AG20443 (cell line): ENCODE data around the gene CD300E.
A peak's percentile ranks its signal among the peaks of the same experiment; 100 is the strongest.
"Not testable (repeated sequence)": the region's sequence is repeated elsewhere in the genome, so short reads cannot be mapped to it uniquely, and the experiment has no call there.

Source experiments
- DNase-seq: peaks from one replicate; pipeline ENCODE4 v3.0.0; 2012; ENCODE audit warnings: low spot score, mixed read lengths

The CD300E gene

GRCh38 chr17:74623693-74624093 is at the start of gene CD300E:
TSS of gene CD300E (minus strand) at chr17:74623738. CDS start at chr17:74623621, 117 bp downstream.
- DNase-seq = no peak

- peak; percentile 80 for DNase-seq
Measured at GRCh38 chr17:74671031-74671771, 47.7 kb upstream of the CD300E start.

GRCh38 chr17:74670329-74670728 is 46.8 kb upstream of the CD300E start:
- no peak for DNase-seq

GRCh38 chr17:74663561-74663960 is 40.0 kb upstream of the CD300E start:
- DNase-seq = no peak

- DNase-seq = no peak
Measured at GRCh38 chr17:74659889-74660288, 36.4 kb upstream of the CD300E start.

GRCh38 chr17:74658620-74659019 is 35.1 kb upstream of the CD300E start:
- no peak for DNase-seq

GRCh38 chr17:74654742-74655141 is 31.2 kb upstream of the CD300E start:
- DNase-seq = no peak

GRCh38 chr17:74652020-74652419 is 28.5 kb upstream of the CD300E start:
- DNase-seq = no peak

GRCh38 chr17:74649909-74650308 is 26.4 kb upstream of the CD300E start:
- DNase-seq = no peak

GRCh38 chr17:74647871-74648672 is 24.5 kb upstream of the CD300E start:
- DNase-seq = no peak

- no peak for DNase-seq
Measured at GRCh38 chr17:74646231-74646630, 22.7 kb upstream of the CD300E start.

GRCh38 chr17:74645010-74645409 is 21.5 kb upstream of the CD300E start:
- no peak for DNase-seq

- DNase-seq = no peak
Measured at GRCh38 chr17:74644419-74644818, 20.9 kb upstream of the CD300E start.

- no peak for DNase-seq
Measured at GRCh38 chr17:74643826-74644225, 20.3 kb upstream of the CD300E start.

- no peak for DNase-seq
Measured at GRCh38 chr17:74642995-74643394, 19.5 kb upstream of the CD300E start.

- DNase-seq = no peak
Measured at GRCh38 chr17:74642556-74642955, 19.0 kb upstream of the CD300E start.

GRCh38 chr17:74641958-74642298 is 18.4 kb upstream of the CD300E start:
- no peak for DNase-seq

- no peak for DNase-seq
Measured at GRCh38 chr17:74641224-74641957, 17.9 kb upstream of the CD300E start.

- DNase-seq = no peak
Measured at GRCh38 chr17:74639704-74640151, 16.2 kb upstream of the CD300E start.

- no peak for DNase-seq
Measured at GRCh38 chr17:74637926-74638325, 14.4 kb upstream of the CD300E start.

GRCh38 chr17:74637265-74637664 is 13.7 kb upstream of the CD300E start:
- no peak for DNase-seq

- not testable (repeated sequence) for DNase-seq
Measured at GRCh38 chr17:74636541-74637085, 13.1 kb upstream of the CD300E start.
